H9 (cell line): ENCODE data around the gene DLEC1. TPM values are rescaled to one million over a fixed set of nuclear protein-coding genes. Genes with fewer than 3 reads are reported as not detected.

ENCODE experiments used
- DNase-seq: peaks from one replicate; pipeline ENCODE4 v3.0.0-alpha.2; 2017
- H2AFZ ChIP-seq: one replicate; pipeline ENCODE4 v1.6.1; 2013; ENCODE audit warnings: mild to moderate bottlenecking, low read length, control low read depth, moderate library complexity
- H2AK5ac ChIP-seq: 2 replicates; pipeline ENCODE4 v1.6.1; 2013; ENCODE audit warnings: low read length, control low read depth, mixed read lengths; ENCODE audit not compliant: insufficient read length
- H2BK120ac ChIP-seq: one replicate; pipeline ENCODE4 v1.6.1; 2013; ENCODE audit warnings: low read depth, mild to moderate bottlenecking, low read length, control low read depth, inconsistent platforms; ENCODE audit not compliant: poor library complexity, severe bottlenecking
- H2BK12ac ChIP-seq: 2 replicates; pipeline ENCODE4 v1.6.1; 2013; ENCODE audit warnings: low read length, control low read depth, mixed read lengths, low read depth; ENCODE audit not compliant: insufficient read length
- H2BK15ac ChIP-seq: 2 replicates; pipeline ENCODE4 v1.6.1; 2013; ENCODE audit warnings: low read depth, low read length, control low read depth
- H2BK20ac ChIP-seq: one replicate; pipeline ENCODE4 v1.6.1; 2013; ENCODE audit warnings: low read depth, mild to moderate bottlenecking, low read length, control low read depth, inconsistent platforms; ENCODE audit not compliant: poor library complexity, severe bottlenecking
- H2BK5ac ChIP-seq: 2 replicates; pipeline ENCODE4 v1.6.1; 2013; ENCODE audit warnings: low read length, control low read depth, mixed read lengths; ENCODE audit not compliant: insufficient read length
- H3K14ac ChIP-seq: 2 replicates; pipeline ENCODE4 v1.6.1; 2013; ENCODE audit warnings: low read length, control low read depth; ENCODE audit not compliant: insufficient read depth
- H3K18ac ChIP-seq: 2 replicates; pipeline ENCODE4 v1.6.1; 2013; ENCODE audit warnings: low read depth, mild to moderate bottlenecking, mixed read lengths, low read length, control low read depth; ENCODE audit not compliant: insufficient read length
- H3K23ac ChIP-seq: 2 replicates; pipeline ENCODE4 v1.6.1; 2013; ENCODE audit warnings: low read length, control low read depth, mixed read lengths, low read depth; ENCODE audit not compliant: insufficient read length
- H3K23me2 ChIP-seq: 2 replicates; pipeline ENCODE4 v1.6.1; 2013; ENCODE audit warnings: low read depth, mild to moderate bottlenecking, mixed read lengths, low read length, control low read depth; ENCODE audit not compliant: insufficient read length, poor library complexity, severe bottlenecking
- H3K27ac ChIP-seq: 2 replicates; pipeline ENCODE4 v1.5.1; 2013; ENCODE audit warnings: low read length, control low read depth, mixed read lengths, low read depth; ENCODE audit not compliant: insufficient read length
- H3K27me3 ChIP-seq: 2 replicates; pipeline ENCODE4 v1.6.1; 2013; ENCODE audit warnings: low read length, control low read depth, inconsistent platforms; ENCODE audit not compliant: insufficient read depth
- H3K4ac ChIP-seq: 2 replicates; pipeline ENCODE4 v1.6.1; 2013; ENCODE audit warnings: low read depth, mild to moderate bottlenecking, control low read depth, inconsistent platforms, low read length, moderate library complexity
- H3K4me1 ChIP-seq: 2 replicates; pipeline ENCODE4 v1.6.1; 2013; ENCODE audit warnings: low read length, control low read depth, inconsistent platforms; ENCODE audit not compliant: insufficient read depth
- H3K4me2 ChIP-seq: 2 replicates; pipeline ENCODE4 v1.6.1; 2013; ENCODE audit warnings: low read length, control low read depth, mixed read lengths; ENCODE audit not compliant: insufficient read length, insufficient read depth
- H3K56ac ChIP-seq: 2 replicates; pipeline ENCODE4 v1.6.1; 2013; ENCODE audit warnings: low read depth, mild to moderate bottlenecking, mixed read lengths, low read length, control low read depth; ENCODE audit not compliant: insufficient read length
- H3K79me1 ChIP-seq: 2 replicates; pipeline ENCODE4 v1.6.1; 2013; ENCODE audit warnings: low read depth, mild to moderate bottlenecking, moderate library complexity, low read length, control low read depth, inconsistent platforms; ENCODE audit not compliant: insufficient read depth, poor library complexity, severe bottlenecking
- H3K79me2 ChIP-seq: 2 replicates; pipeline ENCODE4 v1.6.1; 2013; ENCODE audit warnings: low read length, control low read depth, inconsistent platforms; ENCODE audit not compliant: insufficient read depth
- H3K9ac ChIP-seq: 2 replicates; pipeline ENCODE4 v1.6.1; 2013; ENCODE audit warnings: low read length, control low read depth, mixed read lengths; ENCODE audit not compliant: insufficient read length; ENCODE audit errors: extremely low read depth
- H3K9me3 ChIP-seq: one replicate; pipeline ENCODE4 v1.6.1; 2013; ENCODE audit warnings: low read depth, low read length, inconsistent platforms; ENCODE audit not compliant: control insufficient read depth
- H3T11ph ChIP-seq: one replicate; pipeline ENCODE4 v1.6.1; 2013; ENCODE audit warnings: mild to moderate bottlenecking, low read length, control low read depth, inconsistent platforms
- H4K20me1 ChIP-seq: one replicate; pipeline ENCODE4 v1.6.1; 2013; ENCODE audit not compliant: control insufficient read depth, insufficient read length, insufficient read depth
- H4K5ac ChIP-seq: 2 replicates; pipeline ENCODE4 v1.6.1; 2013; ENCODE audit warnings: low read depth, mild to moderate bottlenecking, mixed read lengths, low read length, control low read depth; ENCODE audit not compliant: insufficient read length
- H4K8ac ChIP-seq: replicated peaks from 2 replicates; pipeline ENCODE4 v1.6.1; 2013; ENCODE audit warnings: low read length, control low read depth, mixed read lengths, low read depth; ENCODE audit not compliant: insufficient read length
- H4K91ac ChIP-seq: 2 replicates; pipeline ENCODE4 v1.6.1; 2013; ENCODE audit warnings: low read depth, mild to moderate bottlenecking, moderate library complexity, mixed read lengths, low read length, control low read depth; ENCODE audit not compliant: insufficient read length
- H3K27ac Mint-ChIP-seq, 3 experiments: 2 replicates in 2 of 3; 3 replicates in 1 of 3; pipeline ENCODE4 v1.8.0; 2020 to 2021; ENCODE audit warnings: mixed read lengths in 3 of 3, mild to moderate bottlenecking in 1 of 3, moderate library complexity in 1 of 3
- H3K27me3 Mint-ChIP-seq: 2 replicates; pipeline ENCODE4 v1.8.0; 2021; ENCODE audit warnings: low read depth, mild to moderate bottlenecking, moderate library complexity, mixed read lengths
- H3K36me3 Mint-ChIP-seq, 3 experiments: 2 replicates in 2 of 3; 3 replicates in 1 of 3; pipeline ENCODE4 v1.8.0; 2020 to 2021; ENCODE audit warnings: low read depth in 3 of 3, mixed read lengths in 3 of 3; ENCODE audit not compliant: insufficient read depth in 1 of 3
- H3K4me1 Mint-ChIP-seq, 2 experiments: 2 replicates each; pipeline ENCODE4 v1.8.0; 2020; ENCODE audit warnings: mixed read lengths in 2 of 2
- H3K4me3 Mint-ChIP-seq, 2 experiments: 2 replicates in 1 of 2; 3 replicates in 1 of 2; pipeline ENCODE4 v1.8.0; 2020 to 2021; ENCODE audit warnings: mild to moderate bottlenecking in 2 of 2, mixed read lengths in 2 of 2, moderate library complexity in 1 of 2
- H3K9me3 Mint-ChIP-seq, 2 experiments: 2 replicates in 1 of 2; 3 replicates in 1 of 2; pipeline ENCODE4 v1.8.0; 2020; ENCODE audit warnings: mild to moderate bottlenecking in 2 of 2, mixed read lengths in 2 of 2, moderate library complexity in 1 of 2
- CTCF ChIP-seq: fragments of 200-600 bp; sonication (generic); conservative IDR thresholded peaks from 3 replicates; pipeline ENCODE4 v1.8.0; 2021; ENCODE audit warnings: antibody characterized with exemption, mild to moderate bottlenecking
- WGBS: extraction: QIAGEN DNeasy Blood & Tissue Kit; methylation state at CpG from one replicate; pipeline ENCODE4 v1.1.7; 2013; ENCODE audit warnings: missing lambda C conversion rate, low lambda C conversion rate, mixed read lengths; ENCODE audit not compliant: insufficient read length; ENCODE audit errors: extremely low coverage; 5-methylcytosine and 5-hydroxymethylcytosine counted together
- total RNA-seq: library from RNA; stranded (reverse); gene quantifications from 2 replicates; pipeline ENCODE4 v1.2.1, GENCODE V29; 2021

DLEC1 gene
- total RNA-seq, 1 experiment from 2014 or later, result 2.1 TPM

DNA sequence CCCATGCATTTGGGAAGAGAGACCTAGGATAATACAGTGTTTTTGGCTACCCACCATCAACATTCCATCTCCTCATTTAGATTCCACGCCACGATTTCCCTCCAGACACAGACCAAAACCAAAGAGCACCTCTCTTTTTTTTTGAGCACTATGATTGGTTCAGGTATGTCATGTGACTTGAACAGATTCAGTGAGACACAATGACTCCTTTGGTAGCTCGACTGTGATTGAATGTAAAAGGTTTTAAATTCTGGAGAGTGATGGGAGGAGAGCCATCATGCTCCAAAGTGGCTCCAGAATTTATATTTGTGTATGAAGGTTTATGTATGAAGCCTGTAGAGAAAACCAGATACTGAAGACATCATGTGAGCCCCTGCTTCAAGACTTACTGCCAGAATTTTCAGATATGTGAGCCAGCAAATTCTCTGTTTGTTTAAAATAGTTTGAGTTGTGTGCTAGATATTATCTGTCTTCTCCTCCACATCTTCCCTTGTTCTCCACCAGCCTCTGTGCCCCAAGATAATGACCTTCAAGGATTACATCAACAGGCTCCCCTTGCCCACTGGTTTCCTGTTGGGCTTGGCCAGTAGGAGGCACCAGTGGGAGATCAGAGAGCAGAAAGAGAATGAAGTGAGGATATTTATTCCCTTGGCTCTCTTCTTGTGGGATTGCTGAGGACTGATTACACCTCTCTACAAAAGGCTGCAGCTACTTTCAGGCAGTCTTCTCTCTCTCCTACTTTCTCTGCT lies 111.9 kb downstream of the DLEC1 start:
- H3K18ac ChIP-seq, result no peak overlapping the region
- H2BK5ac ChIP-seq, result no peak overlapping the region
- H3K14ac ChIP-seq, result no peak overlapping the region
- H3K36me3 Mint-ChIP-seq, result peaks cover 0 to 6% (median 2%) of the 10 kb centered on the region in 3 experiments; a peak in 2 of 7 replicates
- no peak overlapping the region for H3T11ph ChIP-seq
- no peaks in the 10 kb centered on the region for H3K9me3 ChIP-seq
- H4K5ac ChIP-seq, result no peak overlapping the region
- no CpG with 5 or more reads among the region's 3 CpGs for WGBS
- peaks cover 0 to 4% of the 10 kb centered on the region in 2 experiments; a peak in 2 of 4 replicates for H3K4me1 Mint-ChIP-seq
- no peak overlapping the region for H2BK12ac ChIP-seq
- H2BK120ac ChIP-seq, result no peak overlapping the region
- no peak overlapping the region for H3K56ac ChIP-seq
- H3K4ac ChIP-seq, result no peak overlapping the region
- no peak overlapping the region for H2AFZ ChIP-seq
- no peak overlapping the region for H4K91ac ChIP-seq
- no peaks in the 10 kb centered on the region; the same call in 1 of the 2 replicates for H3K27me3 Mint-ChIP-seq
- H4K8ac ChIP-seq, result no peak overlapping the region
- H3K9ac ChIP-seq, result no peak overlapping the region
- peaks cover 8 to 11% of the 10 kb centered on the region in 2 experiments; a peak in 4 of 5 replicates for H3K9me3 Mint-ChIP-seq
- H3K4me1 ChIP-seq, result no peaks in the 10 kb centered on the region
- H3K79me1 ChIP-seq, result no peaks in the 10 kb centered on the region
- no peak for DNase-seq
- H3K4me2 ChIP-seq, result no peak overlapping the region
- H3K23me2 ChIP-seq, result no peaks in the 10 kb centered on the region
- H2BK20ac ChIP-seq, result no peak overlapping the region
- TF ChIP-seq CTCF, result peak; percentile 51
- no peak overlapping the region for H3K23ac ChIP-seq
- H3K27ac Mint-ChIP-seq, result no peak overlapping the region
- no peak overlapping the region for H3K27ac ChIP-seq
- H3K79me2 ChIP-seq, result no peaks in the 10 kb centered on the region
- no peak overlapping the region for H2AK5ac ChIP-seq
- H3K4me3 Mint-ChIP-seq, result no peak overlapping the region
- H4K20me1 ChIP-seq, result no peaks in the 10 kb centered on the region
- H3K27me3 ChIP-seq, result no peaks in the 10 kb centered on the region
- no peak overlapping the region for H2BK15ac ChIP-seq
